ENCODE data around the gene ZFYVE28.
A peak's percentile ranks its signal among the peaks of the same experiment; 100 is the strongest.

Gene ZFYVE28

GRCh38 chr4:2267320-2267811 lies 151.1 kb downstream of the ZFYVE28 start:
- TF ChIP-seq JUND (IDR thresholded peaks at IDR 0.05; ENCODE audit: low read depth), result no peak
- in situ Hi-C loops (cut with HindIII; ENCODE audit: low pct_unique_long_range_greater_than_20kb, low sequenced_read_pairs), result no loop called here

DNA sequence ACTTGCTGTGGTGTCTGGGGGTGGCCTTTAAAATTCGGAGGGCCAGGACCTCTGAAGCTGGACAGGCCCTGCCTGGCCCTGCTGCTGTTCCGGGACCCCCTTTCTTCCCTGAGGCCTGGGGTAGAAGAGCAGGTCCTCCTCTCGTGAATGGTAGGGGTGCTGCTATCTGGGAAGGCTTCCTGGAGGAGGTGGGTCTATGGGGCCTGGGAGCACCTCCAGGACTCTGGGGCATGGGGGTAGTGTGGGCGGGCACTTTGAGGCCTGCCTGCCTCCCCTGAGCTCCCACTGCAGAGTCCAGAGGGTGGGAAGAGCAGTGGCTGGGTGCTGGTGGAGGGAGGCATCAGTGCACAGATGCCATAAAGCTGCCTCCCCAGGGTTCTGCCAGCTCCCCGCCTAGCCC lies 151.6 kb downstream of the ZFYVE28 start:
- in situ Hi-C loops (cut with HindIII; ENCODE audit: low pct_unique_long_range_greater_than_20kb, low sequenced_read_pairs), result no loop called here
- no peak for TF ChIP-seq JUND (IDR thresholded peaks at IDR 0.05; ENCODE audit: low read depth)

More at GRCh38 chr4:2267320-2267811, 151.1 kb downstream of the ZFYVE28 start:
- no peak for DNase-seq (ENCODE audit: low read depth in 1 of 2, low spot score in 1 of 2)

DNA sequence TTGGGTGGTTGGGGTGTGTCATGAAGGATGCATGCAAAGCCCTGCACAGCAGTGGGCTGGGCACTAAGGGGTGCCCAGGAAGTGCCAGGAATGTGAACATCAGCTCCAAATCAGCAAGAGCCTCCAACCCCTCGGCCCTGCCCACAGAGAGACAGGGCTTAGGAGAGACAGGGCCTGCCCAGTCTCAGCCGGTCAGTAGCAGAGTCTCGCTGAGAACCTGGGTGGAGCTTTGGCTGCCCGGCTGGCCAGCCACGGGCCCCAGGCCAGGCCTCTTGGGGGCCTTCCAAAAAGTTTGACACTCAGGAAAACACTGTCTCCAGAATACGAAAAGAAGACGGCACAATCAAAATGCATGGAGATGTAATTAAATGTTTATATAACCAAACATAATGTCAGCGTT lies 152.3 kb downstream of the ZFYVE28 start:
- TF ChIP-seq JUND (IDR thresholded peaks at IDR 0.05; ENCODE audit: low read depth), result no peak
- DNase-seq (ENCODE audit: low read depth in 1 of 2, low spot score in 1 of 2), result no peak
- in situ Hi-C loops (cut with HindIII; ENCODE audit: low pct_unique_long_range_greater_than_20kb, low sequenced_read_pairs), result no loop called here

More for the DNA sequence above, 151.6 kb downstream of the ZFYVE28 start:
- no peak for DNase-seq (ENCODE audit: low read depth in 1 of 2, low spot score in 1 of 2)

- no peak for TF ChIP-seq JUND (IDR thresholded peaks at IDR 0.05; ENCODE audit: low read depth)
- in situ Hi-C loops (cut with HindIII; ENCODE audit: low pct_unique_long_range_greater_than_20kb, low sequenced_read_pairs), result no loop called here
- no peak for DNase-seq (ENCODE audit: low read depth in 1 of 2, low spot score in 1 of 2)
Observed at GRCh38 chr4:2265113-2266110, 153.0 kb downstream of the ZFYVE28 start.

GRCh38 chr4:2264481-2265041 lies 153.9 kb downstream of the ZFYVE28 start:
- in situ Hi-C loops (cut with HindIII; ENCODE audit: low pct_unique_long_range_greater_than_20kb, low sequenced_read_pairs), result no loop called here
- DNase-seq (ENCODE audit: low read depth in 1 of 2, low spot score in 1 of 2), result no peak
- no peak for TF ChIP-seq JUND (IDR thresholded peaks at IDR 0.05; ENCODE audit: low read depth)

GRCh38 chr4:2263926-2264321 lies 154.5 kb downstream of the ZFYVE28 start:
- DNase-seq (ENCODE audit: low read depth in 1 of 2, low spot score in 1 of 2), result no peak
- in situ Hi-C loops (cut with HindIII; ENCODE audit: low pct_unique_long_range_greater_than_20kb, low sequenced_read_pairs), result no loop called here
- no peak for TF ChIP-seq JUND (IDR thresholded peaks at IDR 0.05; ENCODE audit: low read depth)

GRCh38 chr4:2262944-2263250 lies 155.5 kb downstream of the ZFYVE28 start:
- DNase-seq (ENCODE audit: low read depth in 1 of 2, low spot score in 1 of 2), result no peak
- in situ Hi-C loops (cut with HindIII; ENCODE audit: low pct_unique_long_range_greater_than_20kb, low sequenced_read_pairs), result no loop called here
- no peak for TF ChIP-seq JUND (IDR thresholded peaks at IDR 0.05; ENCODE audit: low read depth)

- in situ Hi-C loops (cut with HindIII; ENCODE audit: low pct_unique_long_range_greater_than_20kb, low sequenced_read_pairs), result no loop called here
- DNase-seq (ENCODE audit: low read depth in 1 of 2, low spot score in 1 of 2), result peak; percentile 99 to 100
- TF ChIP-seq JUND (IDR thresholded peaks at IDR 0.05; ENCODE audit: low read depth), result no peak
Observed at GRCh38 chr4:2262145-2262943, 156.1 kb downstream of the ZFYVE28 start.

DNA sequence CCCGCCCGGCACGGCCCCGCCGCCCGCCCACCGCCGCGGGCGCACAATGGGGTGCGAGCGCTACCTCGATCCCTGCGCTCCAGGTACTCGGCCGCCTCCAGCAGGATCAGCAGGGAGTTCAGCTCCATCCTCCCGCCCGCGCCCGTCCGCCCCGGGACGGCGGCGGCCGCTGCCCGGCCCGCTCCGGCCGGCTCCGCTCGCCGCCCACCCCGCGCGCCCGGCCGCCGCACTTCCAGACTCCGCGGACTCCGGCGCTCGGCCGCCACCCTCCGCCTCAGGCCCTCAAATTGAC lies 156.6 kb downstream of the ZFYVE28 start, which contains the start of gene MXD4:
MXD4 (minus strand) TSS at position 257 of the 292 bp plus-strand sequence; CDS start at position 128, 129 bp downstream.
- no peak for TF ChIP-seq JUND (IDR thresholded peaks at IDR 0.05; ENCODE audit: low read depth)

DNA sequence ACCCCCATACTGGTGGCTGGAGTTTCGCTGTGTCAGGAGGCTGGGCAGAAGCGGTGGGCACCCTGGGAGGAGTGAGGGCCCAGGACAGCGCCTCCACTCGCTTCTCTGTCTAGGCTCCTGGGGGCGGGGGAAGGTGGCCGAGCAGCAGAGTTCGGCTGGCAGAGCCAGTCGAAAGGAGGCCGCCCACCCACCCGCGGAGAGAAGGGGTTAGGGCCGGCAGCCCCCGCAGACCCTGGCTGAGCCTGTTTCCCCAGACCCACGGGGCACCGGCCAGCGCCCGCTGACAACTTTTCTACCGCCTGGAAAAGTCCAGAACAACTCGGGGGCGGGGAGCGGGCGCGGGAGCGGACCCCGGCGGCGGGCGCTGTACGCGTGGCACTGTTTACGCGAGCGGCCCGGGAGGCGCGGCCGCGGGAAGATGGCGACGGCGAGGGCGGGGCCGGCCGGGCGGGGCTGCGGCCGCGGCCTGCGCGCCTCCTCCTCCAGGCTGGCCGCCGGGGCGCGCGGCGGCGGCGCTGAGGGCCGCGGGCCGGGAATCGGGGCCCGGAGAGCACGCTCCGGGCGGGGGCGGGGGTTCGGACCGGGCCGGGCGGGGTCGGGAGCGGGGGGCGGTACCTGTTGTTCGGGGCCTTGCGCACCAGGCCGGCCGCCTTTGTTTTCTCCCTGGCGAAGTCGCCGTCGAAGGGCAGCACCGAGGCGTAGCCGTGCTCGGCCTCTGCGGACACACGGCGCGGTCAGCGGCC lies 157.2 kb downstream of the ZFYVE28 start:
- DNase-seq (ENCODE audit: low read depth in 1 of 2, low spot score in 1 of 2), result peak; percentile 47 to 62
- in situ Hi-C loops (cut with HindIII; ENCODE audit: low pct_unique_long_range_greater_than_20kb, low sequenced_read_pairs), result no loop called here
- no peak for TF ChIP-seq JUND (IDR thresholded peaks at IDR 0.05; ENCODE audit: low read depth)

More for the DNA sequence above, 156.6 kb downstream of the ZFYVE28 start, which contains the start of gene MXD4:
- no peak for DNase-seq (ENCODE audit: low read depth in 1 of 2, low spot score in 1 of 2)
- in situ Hi-C loops (cut with HindIII; ENCODE audit: low pct_unique_long_range_greater_than_20kb, low sequenced_read_pairs), result no loop called here

GRCh38 chr4:2260344-2261109 lies 157.9 kb downstream of the ZFYVE28 start:
- in situ Hi-C loops (cut with HindIII; ENCODE audit: low pct_unique_long_range_greater_than_20kb, low sequenced_read_pairs), result no loop called here
- no peak for DNase-seq (ENCODE audit: low read depth in 1 of 2, low spot score in 1 of 2)
- no peak for TF ChIP-seq JUND (IDR thresholded peaks at IDR 0.05; ENCODE audit: low read depth)

Measured in T47D (cell line).